ENCODE measurements around the gene OR9G4. TPM values are rescaled to one million over a fixed set of nuclear protein-coding genes. Genes with fewer than 3 reads are reported as not detected.

The OR9G4 gene
- total RNA-seq, 2 donors from 2014 or later, result not detected

- Histone ChIP-seq H3K27me3 (no peaks in the 10 kb centered on the region), H3K36me3 (no peaks in the 10 kb centered on the region), H3K9me3 (no peaks in the 10 kb centered on the region), H3K4me1 (no peaks in the 10 kb centered on the region), H3K27ac (no peak overlapping the region), H3K4me3 (no peak overlapping the region)
- TF ChIP-seq CTCF (IDR thresholded peaks at IDR 0.05), result no peak
- DNase-seq (ENCODE audit: low spot score), result no peak
Observed at GRCh38 chr11:56714206-56714605, 34.3 kb downstream of the OR9G4 start.

- Histone ChIP-seq H3K4me3 (no peak overlapping the region), H3K9me3 (no peaks in the 10 kb centered on the region), H3K27me3 (no peaks in the 10 kb centered on the region), H3K27ac (no peak overlapping the region), H3K4me1 (no peaks in the 10 kb centered on the region), H3K36me3 (no peaks in the 10 kb centered on the region)
- no peak for DNase-seq (ENCODE audit: low spot score)
- TF ChIP-seq CTCF (IDR thresholded peaks at IDR 0.05), result no peak
Observed at GRCh38 chr11:56706486-56706885, 42.0 kb downstream of the OR9G4 start.

- Histone ChIP-seq H3K9me3 (no peaks in the 10 kb centered on the region), H3K4me1 (no peaks in the 10 kb centered on the region), H3K27me3 (no peaks in the 10 kb centered on the region), H3K36me3 (no peaks in the 10 kb centered on the region), H3K4me3 (no peak overlapping the region), H3K27ac (no peak overlapping the region)
- no peak for DNase-seq (ENCODE audit: low spot score)
- TF ChIP-seq CTCF (IDR thresholded peaks at IDR 0.05), result no peak
Observed at GRCh38 chr11:56705784-56706396, 42.6 kb downstream of the OR9G4 start.

- DNase-seq (ENCODE audit: low spot score), result no peak
- H3K27ac ChIP-seq, result no peak overlapping the region
- no peaks in the 10 kb centered on the region for H3K27me3 ChIP-seq
- no peaks in the 10 kb centered on the region for H3K9me3 ChIP-seq
- TF ChIP-seq CTCF (IDR thresholded peaks at IDR 0.05), result no peak
- no peaks in the 10 kb centered on the region for H3K4me1 ChIP-seq
- H3K4me3 ChIP-seq, result no peak overlapping the region
- no peaks in the 10 kb centered on the region for H3K36me3 ChIP-seq
Observed at GRCh38 chr11:56700914-56701485, 47.5 kb downstream of the OR9G4 start.

- H3K27ac ChIP-seq, result no peak overlapping the region
- H3K4me1 ChIP-seq, result no peaks in the 10 kb centered on the region
- no peak overlapping the region for H3K4me3 ChIP-seq
- no peaks in the 10 kb centered on the region for H3K9me3 ChIP-seq
- no peaks in the 10 kb centered on the region for H3K36me3 ChIP-seq
- DNase-seq (ENCODE audit: low spot score), result no peak
- H3K27me3 ChIP-seq, result no peaks in the 10 kb centered on the region
- no peak for TF ChIP-seq CTCF (IDR thresholded peaks at IDR 0.05)
Observed at GRCh38 chr11:56700242-56700913, 48.1 kb downstream of the OR9G4 start.

All from right atrium auricular region (tissue), 2 donors.